ENCODE measurements around the gene HOMER2. TPM values are rescaled to one million over a fixed set of nuclear protein-coding genes. Genes with fewer than 3 reads are reported as not detected.

HOMER2 gene
- total RNA-seq, 4 donors from 2014 or later = 2.2 to 4.3 (median 3.3) TPM

- no peak for DNase-seq
- no peaks in the 10 kb centered on the region for H3K9me3 ChIP-seq
- H3K27ac ChIP-seq = no peak overlapping the region
- H3K36me3 ChIP-seq = no peaks in the 10 kb centered on the region
- no peaks in the 10 kb centered on the region for H3K27me3 ChIP-seq
- no peak overlapping the region for H3K4me3 ChIP-seq
- no peaks in the 10 kb centered on the region for H3K4me1 ChIP-seq
- TF ChIP-seq POLR2A (IDR thresholded peaks at IDR 0.05) (no peak), CTCF (IDR thresholded peaks at IDR 0.05) (no peak)
These were observed 27.2 kb upstream of the HOMER2 start for GRCh38 chr15:82979726-82980125.

- Histone ChIP-seq H3K9me3 (no peaks in the 10 kb centered on the region), H3K27me3 (no peaks in the 10 kb centered on the region), H3K4me1 (no peaks in the 10 kb centered on the region), H3K27ac (no peak overlapping the region), H3K4me3 (no peak overlapping the region), H3K36me3 (no peaks in the 10 kb centered on the region)
- TF ChIP-seq CTCF (IDR thresholded peaks at IDR 0.05) (no peak), POLR2A (IDR thresholded peaks at IDR 0.05) (no peak)
- DNase-seq = no peak
These were observed 25.9 kb upstream of the HOMER2 start for GRCh38 chr15:82978438-82978837.

- no peaks in the 10 kb centered on the region for H3K4me1 ChIP-seq
- no peaks in the 10 kb centered on the region for H3K9me3 ChIP-seq
- H3K4me3 ChIP-seq = no peak overlapping the region
- no peak for TF ChIP-seq POLR2A (IDR thresholded peaks at IDR 0.05)
- no peak for TF ChIP-seq CTCF (IDR thresholded peaks at IDR 0.05)
- H3K27me3 ChIP-seq = no peaks in the 10 kb centered on the region
- DNase-seq = no peak
- no peaks in the 10 kb centered on the region for H3K36me3 ChIP-seq
- H3K27ac ChIP-seq = no peak overlapping the region
These were observed 24.6 kb upstream of the HOMER2 start for GRCh38 chr15:82977076-82977475.

GRCh38 chr15:82972990-82973389, 20.5 kb upstream of the HOMER2 start:
- Histone ChIP-seq H3K4me3 (no peak overlapping the region), H3K36me3 (no peaks in the 10 kb centered on the region), H3K4me1 (no peaks in the 10 kb centered on the region), H3K27ac (no peak overlapping the region), H3K27me3 (no peaks in the 10 kb centered on the region), H3K9me3 (no peaks in the 10 kb centered on the region)
- TF ChIP-seq POLR2A (IDR thresholded peaks at IDR 0.05) (no peak), CTCF (IDR thresholded peaks at IDR 0.05) (no peak)
- DNase-seq = no peak

- Histone ChIP-seq H3K27me3 (no peaks in the 10 kb centered on the region), H3K36me3 (no peaks in the 10 kb centered on the region), H3K27ac (no peak overlapping the region), H3K4me1 (no peaks in the 10 kb centered on the region), H3K4me3 (no peak overlapping the region), H3K9me3 (no peaks in the 10 kb centered on the region)
- DNase-seq = no peak
- no peak for TF ChIP-seq POLR2A (IDR thresholded peaks at IDR 0.05)
- TF ChIP-seq CTCF (IDR thresholded peaks at IDR 0.05) = no peak
These were observed 18.9 kb upstream of the HOMER2 start for GRCh38 chr15:82971218-82971984.
